SU-DHL-6 (cell line): Measurements from ENCODE around the gene MUTYH.
"Not testable (repeated sequence)": the region's sequence is repeated elsewhere in the genome, so short reads cannot be mapped to it uniquely, and the experiment has no call there.

Source experiments
- H2AFZ ChIP-seq: fragments of 200-600 bp; sonication (generic); 2 replicates; pipeline ENCODE4 v1.6.1; 2014; ENCODE audit warnings: low read depth, mild to moderate bottlenecking, moderate library complexity, mixed read lengths, antibody characterized with exemption, low read length; ENCODE audit not compliant: severe bottlenecking
- H3F3A ChIP-seq: fragments of 200-600 bp; shearing (Covaris generic); 2 replicates; pipeline ENCODE4 v1.6.0; 2016; ENCODE audit warnings: antibody characterized with exemption, mild to moderate bottlenecking; ENCODE audit not compliant: insufficient read depth
- H3K27ac ChIP-seq: fragments of 200-600 bp; sonication (generic); 2 replicates; pipeline ENCODE4 v1.5.1; 2016; ENCODE audit warnings: low read depth, mild to moderate bottlenecking, low read length, moderate library complexity, mixed read lengths
- H3K27me3 ChIP-seq: fragments of 200-600 bp; sonication (generic), shearing (Covaris generic); 2 replicates; pipeline ENCODE4 v1.6.0; 2014; ENCODE audit warnings: mild to moderate bottlenecking, low read length
- H3K36me3 ChIP-seq: fragments of 200-600 bp; sonication (generic); 2 replicates; pipeline ENCODE4 v1.6.1; 2014; ENCODE audit warnings: mild to moderate bottlenecking, low read length, mixed read lengths
- H3K4me2 ChIP-seq: fragments of 300-600, 200-600 bp; shearing (Covaris generic), sonication (generic); 2 replicates; pipeline ENCODE4 v1.6.0; 2014; ENCODE audit warnings: low read length, low read depth, mild to moderate bottlenecking; ENCODE audit not compliant: poor library complexity, severe bottlenecking
- H3K4me3 ChIP-seq: fragments of 200-600 bp; sonication (generic); 2 replicates; pipeline ENCODE4 v1.5.1; 2014; ENCODE audit warnings: antibody characterized with exemption, low read length, mild to moderate bottlenecking, mixed read lengths; ENCODE audit not compliant: insufficient read depth, poor library complexity, severe bottlenecking
- H3K79me2 ChIP-seq: fragments of 200-600 bp; sonication (generic); 2 replicates; pipeline ENCODE4 v1.6.1; 2014; ENCODE audit warnings: mild to moderate bottlenecking, low read length, moderate library complexity; ENCODE audit not compliant: insufficient read depth
- H3K9ac ChIP-seq: fragments of 200-600 bp; sonication (generic); 2 replicates; pipeline ENCODE4 v1.7.0; 2014; ENCODE audit warnings: mild to moderate bottlenecking, low read length
- H3K9me2 ChIP-seq: fragments of 200-600 bp; sonication (generic); replicated peaks from 2 replicates; pipeline ENCODE4 v1.6.1; 2014; ENCODE audit warnings: low read length; ENCODE audit not compliant: insufficient read depth
- H3K9me3 ChIP-seq: fragments of 200-600 bp; sonication (generic); 2 replicates; pipeline ENCODE4 v1.6.1; 2014; ENCODE audit warnings: low read length, mixed read lengths; ENCODE audit not compliant: insufficient read depth
- H4K20me1 ChIP-seq: fragments of 200-600 bp; sonication (generic); 2 replicates; pipeline ENCODE4 v1.6.1; 2014; ENCODE audit warnings: low read depth, mild to moderate bottlenecking, antibody characterized with exemption, low read length, moderate library complexity, mixed read lengths
- EZH2phosphoT487 ChIP-seq: fragments of 200-600 bp; sonication (generic), shearing (Covaris generic); conservative IDR thresholded peaks from 2 replicates; pipeline ENCODE4 v1.6.1; 2018; ENCODE audit warnings: mild to moderate bottlenecking, antibody characterized with exemption, low read length, moderate library complexity, mixed read lengths
- TF ChIP-seq, protein P1 (sequence below): fragments of 200-600 bp; sonication (generic); IDR thresholded peaks from one replicate; pipeline ENCODE4 v1.5.1; 2017; ENCODE audit warnings: antibody characterized with exemption, mild to moderate bottlenecking, low read length, moderate library complexity; ENCODE audit not compliant: insufficient read depth, poor library complexity, severe bottlenecking

MUTYH gene

DNA sequence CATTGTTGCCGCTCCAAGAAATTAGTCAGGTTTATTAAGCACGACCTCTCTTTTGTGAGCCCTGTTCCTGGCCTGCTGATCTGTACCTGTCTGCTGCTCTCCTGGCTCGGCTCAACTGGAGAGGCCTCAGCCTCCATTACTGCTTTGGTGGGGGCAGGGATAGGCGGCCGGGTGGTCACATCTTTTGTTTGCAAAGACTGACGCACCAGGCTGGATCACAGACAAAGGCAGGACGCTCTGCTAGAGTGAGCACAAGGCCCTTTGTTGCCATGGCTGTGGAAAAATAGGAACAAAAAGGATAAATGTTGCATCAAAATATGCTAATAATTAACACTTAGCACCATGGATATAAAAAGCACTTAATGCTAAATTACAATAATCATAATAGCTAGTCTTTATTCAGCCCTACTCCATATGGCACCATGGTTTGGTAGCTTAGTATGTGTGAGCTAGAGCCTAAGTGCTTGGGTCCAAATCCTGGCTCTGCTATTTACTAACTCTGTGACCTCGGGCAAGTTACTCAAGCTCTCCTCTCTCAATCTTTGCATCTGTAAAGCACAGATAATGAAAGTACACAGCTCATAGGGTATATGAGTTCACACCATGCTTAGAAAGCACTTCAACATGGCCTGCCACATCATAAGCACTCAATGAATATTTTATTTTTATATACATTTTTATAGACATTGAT is 42.4 kb downstream of the MUTYH start:
- TF ChIP-seq, protein P1, sequence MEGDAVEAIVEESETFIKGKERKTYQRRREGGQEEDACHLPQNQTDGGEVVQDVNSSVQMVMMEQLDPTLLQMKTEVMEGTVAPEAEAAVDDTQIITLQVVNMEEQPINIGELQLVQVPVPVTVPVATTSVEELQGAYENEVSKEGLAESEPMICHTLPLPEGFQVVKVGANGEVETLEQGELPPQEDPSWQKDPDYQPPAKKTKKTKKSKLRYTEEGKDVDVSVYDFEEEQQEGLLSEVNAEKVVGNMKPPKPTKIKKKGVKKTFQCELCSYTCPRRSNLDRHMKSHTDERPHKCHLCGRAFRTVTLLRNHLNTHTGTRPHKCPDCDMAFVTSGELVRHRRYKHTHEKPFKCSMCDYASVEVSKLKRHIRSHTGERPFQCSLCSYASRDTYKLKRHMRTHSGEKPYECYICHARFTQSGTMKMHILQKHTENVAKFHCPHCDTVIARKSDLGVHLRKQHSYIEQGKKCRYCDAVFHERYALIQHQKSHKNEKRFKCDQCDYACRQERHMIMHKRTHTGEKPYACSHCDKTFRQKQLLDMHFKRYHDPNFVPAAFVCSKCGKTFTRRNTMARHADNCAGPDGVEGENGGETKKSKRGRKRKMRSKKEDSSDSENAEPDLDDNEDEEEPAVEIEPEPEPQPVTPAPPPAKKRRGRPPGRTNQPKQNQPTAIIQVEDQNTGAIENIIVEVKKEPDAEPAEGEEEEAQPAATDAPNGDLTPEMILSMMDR = no peak
- no peak for TF ChIP-seq EZH2phosphoT487
- no peak overlapping the region for H3K4me2 ChIP-seq
- no peaks in the 10 kb centered on the region for H3K9me2 ChIP-seq
- no peaks in the 10 kb centered on the region for H3K79me2 ChIP-seq
- no peaks in the 10 kb centered on the region for H3K36me3 ChIP-seq
- H3K9me3 ChIP-seq = no peaks in the 10 kb centered on the region
- no peak overlapping the region for H3K27ac ChIP-seq
- no peaks in the 10 kb centered on the region for H4K20me1 ChIP-seq
- H2AFZ ChIP-seq = no peak overlapping the region
- H3F3A ChIP-seq = peaks cover 8% of the 10 kb centered on the region
- H3K9ac ChIP-seq = no peak overlapping the region
- no peak overlapping the region for H3K4me3 ChIP-seq
- no peaks in the 10 kb centered on the region for H3K27me3 ChIP-seq

DNA sequence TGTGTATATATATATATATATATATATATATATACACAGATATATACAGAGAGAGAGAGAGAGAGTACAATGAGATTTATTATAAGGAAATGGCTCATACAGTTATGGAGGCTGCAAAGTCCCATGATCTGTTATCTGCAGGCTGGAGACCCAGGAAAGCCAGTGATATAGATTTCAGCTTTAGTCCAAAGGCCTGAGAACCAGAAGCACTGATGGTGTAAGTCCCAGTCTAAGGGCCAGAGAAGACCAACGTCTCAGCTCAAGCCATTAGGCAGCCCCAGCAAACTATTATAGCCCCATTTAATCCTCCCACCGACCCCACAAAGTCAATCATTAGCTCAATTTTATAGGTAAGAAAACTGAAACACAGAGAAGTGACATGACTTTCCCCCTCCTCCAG is 48.5 kb downstream of the MUTYH start:
- H4K20me1 ChIP-seq = no peaks in the 10 kb centered on the region
- H3K27ac ChIP-seq = no peak overlapping the region
- H3F3A ChIP-seq = no peaks in the 10 kb centered on the region
- H2AFZ ChIP-seq = no peak overlapping the region
- TF ChIP-seq EZH2phosphoT487 = no peak
- TF ChIP-seq, protein P1 = no peak
- no peaks in the 10 kb centered on the region for H3K9me2 ChIP-seq
- H3K4me3 ChIP-seq = no peak overlapping the region
- H3K27me3 ChIP-seq = no peaks in the 10 kb centered on the region
- no peaks in the 10 kb centered on the region for H3K9me3 ChIP-seq
- H3K4me2 ChIP-seq = no peak overlapping the region
- no peaks in the 10 kb centered on the region for H3K79me2 ChIP-seq
- no peaks in the 10 kb centered on the region for H3K36me3 ChIP-seq
- no peak overlapping the region for H3K9ac ChIP-seq

DNA sequence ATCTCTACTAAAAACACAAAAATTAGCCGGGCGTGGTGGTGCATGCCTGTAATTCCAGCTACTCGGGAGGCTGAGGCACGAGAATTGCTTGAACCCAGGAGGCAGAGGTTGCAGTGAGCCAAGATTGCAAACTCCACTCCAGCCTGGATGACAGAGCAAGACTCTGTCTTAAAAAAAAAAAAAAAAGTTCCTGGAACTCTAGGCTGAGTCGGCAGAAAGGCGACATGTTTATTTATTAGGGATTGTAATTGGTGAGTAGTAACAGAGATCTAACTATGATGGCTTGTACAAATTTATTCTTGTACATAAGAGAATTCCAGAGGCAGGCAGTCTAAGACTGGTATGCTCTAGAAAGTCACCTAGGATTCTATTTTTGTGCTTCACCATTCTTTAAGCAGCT is 49.2 kb downstream of the MUTYH start:
- not testable (repeated sequence) for H3K4me3 ChIP-seq, H3K9ac ChIP-seq, H3K9me2 ChIP-seq, H3K36me3 ChIP-seq, H3K9me3 ChIP-seq, H3K27ac ChIP-seq, H4K20me1 ChIP-seq, H3K4me2 ChIP-seq, H2AFZ ChIP-seq, H3K27me3 ChIP-seq, H3F3A ChIP-seq, H3K79me2 ChIP-seq

DNA sequence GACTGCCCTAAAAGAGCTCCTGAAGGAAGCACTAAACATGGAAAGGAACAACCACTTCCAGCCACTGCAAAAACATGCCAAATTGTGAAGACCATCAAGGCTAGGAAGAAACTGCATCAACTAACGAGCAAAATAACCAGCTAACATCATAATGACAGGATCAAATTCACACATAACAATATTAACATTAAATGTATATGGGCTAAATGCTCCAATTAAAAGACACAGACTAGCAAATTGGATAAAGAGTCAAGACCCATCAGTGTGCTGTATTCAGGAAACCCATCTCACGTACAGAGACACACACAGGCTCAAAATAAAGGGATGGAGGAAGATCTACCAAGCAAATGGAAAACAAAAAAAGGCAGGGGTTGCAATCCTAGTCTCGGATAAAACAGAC is 53.7 kb downstream of the MUTYH start:
- not testable (repeated sequence) for H3K9me3 ChIP-seq, H3K9ac ChIP-seq, H2AFZ ChIP-seq, H4K20me1 ChIP-seq, H3K36me3 ChIP-seq, H3K27me3 ChIP-seq, H3K79me2 ChIP-seq, H3K27ac ChIP-seq, H3K9me2 ChIP-seq, H3K4me3 ChIP-seq, H3K4me2 ChIP-seq, H3F3A ChIP-seq

DNA sequence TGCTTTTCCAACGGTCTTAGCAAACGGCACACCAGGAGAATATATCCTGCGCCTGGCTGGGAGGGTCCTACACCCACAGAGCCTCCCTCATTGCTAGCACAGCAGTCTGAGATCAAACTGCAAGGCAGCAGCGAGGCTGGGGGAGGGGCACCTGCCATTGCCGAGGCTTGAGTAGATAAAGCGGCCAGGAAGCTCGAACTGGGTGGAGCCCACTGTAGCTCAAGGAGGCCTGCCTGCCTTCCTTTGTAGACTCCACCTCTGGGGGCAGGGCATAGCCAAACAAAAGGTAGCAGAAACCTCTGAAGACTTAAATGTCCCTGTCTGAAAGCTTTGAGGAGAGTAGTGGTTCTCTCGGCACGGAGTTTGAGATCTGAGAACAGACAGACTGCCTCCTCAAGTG is 55.4 kb downstream of the MUTYH start:
- H3K9me3 ChIP-seq, H2AFZ ChIP-seq, H3K9me2 ChIP-seq, H4K20me1 ChIP-seq, H3K36me3 ChIP-seq, H3K4me3 ChIP-seq, H3K27ac ChIP-seq, H3K4me2 ChIP-seq, H3F3A ChIP-seq, H3K9ac ChIP-seq, H3K79me2 ChIP-seq, H3K27me3 ChIP-seq: not testable (repeated sequence)
